ENCODE data around the gene PPIL1.
A peak's percentile ranks its signal among the peaks of the same experiment; 100 is the strongest.

Gene PPIL1

DNA sequence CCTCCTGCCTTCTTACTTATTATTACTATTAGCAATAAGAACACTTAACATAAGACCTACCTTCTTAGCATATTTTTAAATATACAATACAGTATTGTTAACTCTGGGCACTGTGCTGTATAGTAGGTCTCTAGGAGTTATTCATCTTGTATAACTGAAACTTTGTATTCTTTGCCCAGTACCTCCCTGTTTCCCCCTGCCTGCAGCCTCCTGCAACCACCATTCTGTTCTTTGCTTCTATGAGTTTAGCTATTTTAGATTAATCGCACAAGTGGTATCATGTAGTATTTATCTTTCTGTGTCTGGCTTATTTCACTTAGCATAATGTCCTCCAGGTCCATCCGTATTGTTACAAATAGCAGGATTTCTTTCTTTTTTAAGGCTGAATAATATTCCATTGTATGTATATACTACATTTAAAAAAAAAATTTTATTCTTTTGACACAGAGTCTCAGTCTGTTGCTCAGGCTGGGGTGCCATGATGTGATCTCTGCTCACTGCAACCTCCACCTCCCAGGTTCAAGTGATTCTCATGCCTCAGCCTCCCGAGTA is 15.6 kb upstream of the PPIL1 start:
- H3K4me3 ChIP-seq (replicated peaks in 1 of 2; ENCODE audit: low read depth in 2 of 2, low read length in 2 of 2), result no peak overlapping the region
- TF ChIP-seq, protein P1, sequence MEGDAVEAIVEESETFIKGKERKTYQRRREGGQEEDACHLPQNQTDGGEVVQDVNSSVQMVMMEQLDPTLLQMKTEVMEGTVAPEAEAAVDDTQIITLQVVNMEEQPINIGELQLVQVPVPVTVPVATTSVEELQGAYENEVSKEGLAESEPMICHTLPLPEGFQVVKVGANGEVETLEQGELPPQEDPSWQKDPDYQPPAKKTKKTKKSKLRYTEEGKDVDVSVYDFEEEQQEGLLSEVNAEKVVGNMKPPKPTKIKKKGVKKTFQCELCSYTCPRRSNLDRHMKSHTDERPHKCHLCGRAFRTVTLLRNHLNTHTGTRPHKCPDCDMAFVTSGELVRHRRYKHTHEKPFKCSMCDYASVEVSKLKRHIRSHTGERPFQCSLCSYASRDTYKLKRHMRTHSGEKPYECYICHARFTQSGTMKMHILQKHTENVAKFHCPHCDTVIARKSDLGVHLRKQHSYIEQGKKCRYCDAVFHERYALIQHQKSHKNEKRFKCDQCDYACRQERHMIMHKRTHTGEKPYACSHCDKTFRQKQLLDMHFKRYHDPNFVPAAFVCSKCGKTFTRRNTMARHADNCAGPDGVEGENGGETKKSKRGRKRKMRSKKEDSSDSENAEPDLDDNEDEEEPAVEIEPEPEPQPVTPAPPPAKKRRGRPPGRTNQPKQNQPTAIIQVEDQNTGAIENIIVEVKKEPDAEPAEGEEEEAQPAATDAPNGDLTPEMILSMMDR (IDR thresholded peaks at IDR 0.05; ENCODE audit: low read depth, low read length), result no peak
- DNase-seq (ENCODE audit: low read depth in 2 of 2), result no peak

DNA sequence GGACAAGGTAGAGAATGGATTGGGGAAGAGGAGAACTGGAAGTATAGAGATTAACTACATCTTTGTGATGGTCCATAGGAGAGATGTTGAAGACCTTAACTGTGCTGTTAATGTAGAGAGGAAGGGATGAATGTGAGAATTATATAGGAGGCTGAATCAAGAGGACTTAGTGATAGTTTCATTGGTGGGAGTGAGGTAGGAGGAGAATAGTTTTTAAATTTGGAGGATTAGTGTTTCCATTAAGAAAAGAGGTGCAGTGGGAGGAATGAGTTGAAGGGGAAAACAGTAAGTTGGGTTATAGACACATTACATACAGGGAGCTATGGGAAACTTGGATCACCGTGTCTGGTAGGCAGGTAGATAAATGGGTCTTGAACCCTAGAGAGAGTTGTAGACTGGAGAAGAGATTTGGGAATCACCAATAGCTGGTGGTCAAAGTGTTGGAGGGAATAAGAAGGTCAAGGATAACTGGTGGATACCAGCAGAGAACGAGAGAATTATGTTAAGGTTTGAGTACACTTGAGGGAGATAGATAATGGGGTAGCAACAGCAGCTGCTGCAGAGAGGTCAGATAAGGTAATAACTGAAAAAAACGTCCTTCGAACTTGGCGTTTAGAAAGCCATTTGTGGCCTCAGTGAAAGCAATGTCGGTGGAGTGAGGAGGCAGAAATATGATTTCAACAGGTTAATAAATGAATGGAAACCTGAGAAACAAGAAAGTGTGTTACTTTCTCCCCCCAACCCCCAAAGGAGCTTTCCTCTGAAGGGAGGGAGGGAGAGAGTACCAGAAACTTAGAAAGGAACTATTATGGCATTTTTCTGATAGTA is 14.3 kb upstream of the PPIL1 start:
- no peak overlapping the region for H3K4me3 ChIP-seq (replicated peaks in 1 of 2; ENCODE audit: low read depth in 2 of 2, low read length in 2 of 2)
- DNase-seq (ENCODE audit: low read depth in 2 of 2), result no peak
- TF ChIP-seq, protein P1 (IDR thresholded peaks at IDR 0.05; ENCODE audit: low read depth, low read length), result no peak

DNA sequence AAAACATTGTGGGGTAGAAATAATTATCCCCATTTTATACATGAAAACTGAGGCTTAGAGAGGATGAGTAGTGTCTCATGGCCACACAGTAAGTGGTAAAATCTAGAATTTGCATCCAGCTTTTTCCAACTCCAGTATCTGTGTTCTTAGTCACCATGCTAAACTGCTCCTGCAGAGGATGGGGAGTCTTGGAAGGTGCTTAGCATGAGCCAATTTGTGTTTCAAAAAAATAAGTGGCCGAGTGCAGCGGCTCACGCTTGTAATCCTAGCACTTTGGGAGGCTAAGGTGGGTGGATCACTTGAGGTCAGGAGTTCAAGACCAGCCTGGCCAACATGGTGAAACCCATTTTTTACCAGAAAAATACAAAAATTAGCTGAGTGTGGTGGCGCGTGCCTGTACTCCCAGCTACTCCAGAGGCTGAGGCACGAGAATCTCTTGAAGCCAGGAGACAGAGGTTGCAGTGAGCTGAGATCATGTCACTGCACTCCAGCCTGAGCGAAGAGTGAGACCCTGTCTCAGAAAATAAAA is 13.6 kb upstream of the PPIL1 start:
- TF ChIP-seq, protein P1 (IDR thresholded peaks at IDR 0.05; ENCODE audit: low read depth, low read length), result no peak
- no peak overlapping the region for H3K4me3 ChIP-seq (replicated peaks in 1 of 2; ENCODE audit: low read depth in 2 of 2, low read length in 2 of 2)
- DNase-seq (ENCODE audit: low read depth in 2 of 2), result no peak

DNA sequence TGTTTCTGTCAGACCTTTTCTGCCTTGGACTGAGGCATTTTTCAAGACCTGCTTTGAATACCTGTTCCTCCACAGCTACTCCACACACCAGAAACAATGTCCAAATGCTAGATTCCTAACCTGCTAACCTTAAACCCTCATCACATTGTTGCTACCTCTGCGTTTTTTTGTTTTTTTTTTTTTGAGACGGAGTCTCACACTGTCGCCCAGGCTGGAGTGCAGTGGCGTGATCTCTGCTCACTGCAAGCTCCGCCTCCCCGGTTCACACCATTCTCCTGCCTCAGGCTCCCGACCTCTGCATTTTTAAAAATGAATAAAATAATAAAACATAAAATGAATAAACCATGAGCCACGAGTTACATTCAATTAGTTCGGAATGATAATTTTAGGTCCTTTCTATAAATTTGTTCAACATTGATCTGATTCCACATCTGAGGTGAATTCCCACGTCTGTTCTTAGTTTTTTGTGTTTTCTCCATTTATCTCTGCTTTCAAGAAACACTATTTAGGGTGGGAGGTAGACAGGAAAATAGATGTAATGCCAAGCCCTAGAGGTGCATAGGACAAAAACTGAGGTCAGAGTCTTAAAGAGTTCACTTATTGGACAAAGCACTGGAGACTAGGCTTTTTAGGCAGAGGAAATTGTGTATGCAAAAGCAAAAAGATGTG is 12.5 kb upstream of the PPIL1 start:
- peak overlapping the region; percentile 72 to 85 for H3K4me3 ChIP-seq (replicated peaks in 1 of 2; ENCODE audit: low read depth in 2 of 2, low read length in 2 of 2)
- TF ChIP-seq, protein P1 (IDR thresholded peaks at IDR 0.05; ENCODE audit: low read depth, low read length), result no peak
- no peak for DNase-seq (ENCODE audit: low read depth in 2 of 2)

DNA sequence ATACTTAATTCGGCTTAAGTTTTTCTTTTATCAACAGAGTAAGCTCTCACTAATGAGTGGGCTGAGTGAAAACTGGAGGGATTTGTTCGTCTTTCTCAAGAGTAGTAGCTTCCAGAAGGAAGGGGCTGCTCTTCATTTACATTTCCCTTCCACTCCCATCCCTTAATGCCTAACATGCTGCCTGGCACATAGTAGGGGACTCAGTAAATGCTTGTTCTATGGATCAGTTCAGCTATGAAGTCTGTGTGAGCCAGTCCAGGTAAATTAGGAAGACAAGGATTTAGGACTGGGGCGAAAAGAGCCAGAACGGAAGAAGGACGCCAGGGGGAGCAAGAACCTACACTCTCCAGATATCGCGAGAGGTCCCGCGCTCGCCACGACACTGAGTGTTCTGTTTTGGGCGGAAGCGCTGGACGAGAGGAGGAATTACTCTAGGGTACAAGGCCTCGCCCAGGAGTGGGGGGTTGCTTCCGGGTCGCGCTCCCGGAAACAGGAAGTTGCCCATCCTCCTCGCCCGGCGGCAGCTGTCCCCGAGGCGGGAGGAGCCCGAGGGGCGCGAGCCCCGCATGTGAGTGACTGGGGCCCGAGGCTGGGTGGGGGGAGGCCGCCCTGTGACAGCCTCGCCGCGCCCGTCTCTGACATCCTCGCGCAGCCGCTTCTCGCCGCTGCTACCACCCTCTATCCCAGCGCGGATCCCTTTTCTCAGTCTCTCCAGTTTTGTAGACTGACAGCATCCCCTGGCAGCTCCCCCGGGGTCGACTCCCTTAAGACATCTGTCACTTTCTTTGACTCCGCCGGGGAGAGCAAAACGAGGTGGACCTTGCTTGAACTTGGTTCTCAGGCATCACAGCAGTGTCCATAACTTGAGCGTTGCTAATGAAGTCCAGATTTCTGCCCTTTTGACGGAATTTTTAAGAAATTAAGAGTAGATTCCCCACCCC is 11.1 kb upstream of the PPIL1 start, which contains the start of gene C6orf89:
Gene C6orf89, plus strand, starts transcription at position 492 of the 941 bp plus-strand sequence. CDS start 13,493 bp downstream, outside the sequence.
- H3K4me3 ChIP-seq (replicated peaks in 1 of 2; ENCODE audit: low read depth in 2 of 2, low read length in 2 of 2), result peak within 1 kb of the TSS; percentile 72 to 85
- TF ChIP-seq, protein P1 (IDR thresholded peaks at IDR 0.05; ENCODE audit: low read depth, low read length), result peak; percentile 83
- peak; percentile 98 for DNase-seq (ENCODE audit: low read depth in 2 of 2)

DNA sequence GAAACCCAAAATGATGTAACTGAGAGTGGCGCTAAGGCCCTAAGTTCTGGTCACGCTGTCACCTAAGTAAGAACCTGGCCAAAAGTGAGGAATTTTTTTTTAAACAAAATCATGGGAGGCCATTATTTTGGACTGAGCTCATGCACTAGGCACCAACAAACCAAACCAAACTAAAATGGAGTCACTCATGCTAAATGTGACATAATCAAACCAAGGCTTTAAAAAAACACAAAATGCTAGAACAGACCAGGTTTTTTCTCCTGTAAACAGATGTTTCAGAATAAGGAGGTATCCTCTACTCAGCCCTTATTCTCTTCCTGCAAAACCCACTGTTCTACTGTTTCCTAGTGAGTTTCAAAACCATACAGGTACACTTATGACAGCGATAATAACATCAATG is 10.0 kb upstream of the PPIL1 start:
- TF ChIP-seq, protein P1 (IDR thresholded peaks at IDR 0.05; ENCODE audit: low read depth, low read length), result no peak
- H3K4me3 ChIP-seq (replicated peaks in 1 of 2; ENCODE audit: low read depth in 2 of 2, low read length in 2 of 2), result no peak overlapping the region
- DNase-seq (ENCODE audit: low read depth in 2 of 2), result no peak

Data from cardiac fibroblast (primary cell).